Measurements from ENCODE around the gene GJD3.

GRCh38 chr17:40354221-40355122 lies 10.1 kb downstream of the GJD3 start:
- no peak for TF ChIP-seq POLR2A (IDR thresholded peaks at IDR 0.05)
- no peak for TF ChIP-seq CTCF (IDR thresholded peaks at IDR 0.05)
- TF ChIP-seq EP300 (IDR thresholded peaks at IDR 0.05) = no peak

All from gastroesophageal sphincter (tissue), 3 donors.